ENCODE results near the gene RHBG.
"Not testable (repeated sequence)": the region's sequence is repeated elsewhere in the genome, so short reads cannot be mapped to it uniquely, and the experiment has no call there.

The RHBG gene, protein sequence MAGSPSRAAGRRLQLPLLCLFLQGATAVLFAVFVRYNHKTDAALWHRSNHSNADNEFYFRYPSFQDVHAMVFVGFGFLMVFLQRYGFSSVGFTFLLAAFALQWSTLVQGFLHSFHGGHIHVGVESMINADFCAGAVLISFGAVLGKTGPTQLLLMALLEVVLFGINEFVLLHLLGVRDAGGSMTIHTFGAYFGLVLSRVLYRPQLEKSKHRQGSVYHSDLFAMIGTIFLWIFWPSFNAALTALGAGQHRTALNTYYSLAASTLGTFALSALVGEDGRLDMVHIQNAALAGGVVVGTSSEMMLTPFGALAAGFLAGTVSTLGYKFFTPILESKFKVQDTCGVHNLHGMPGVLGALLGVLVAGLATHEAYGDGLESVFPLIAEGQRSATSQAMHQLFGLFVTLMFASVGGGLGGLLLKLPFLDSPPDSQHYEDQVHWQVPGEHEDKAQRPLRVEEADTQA

DNA sequence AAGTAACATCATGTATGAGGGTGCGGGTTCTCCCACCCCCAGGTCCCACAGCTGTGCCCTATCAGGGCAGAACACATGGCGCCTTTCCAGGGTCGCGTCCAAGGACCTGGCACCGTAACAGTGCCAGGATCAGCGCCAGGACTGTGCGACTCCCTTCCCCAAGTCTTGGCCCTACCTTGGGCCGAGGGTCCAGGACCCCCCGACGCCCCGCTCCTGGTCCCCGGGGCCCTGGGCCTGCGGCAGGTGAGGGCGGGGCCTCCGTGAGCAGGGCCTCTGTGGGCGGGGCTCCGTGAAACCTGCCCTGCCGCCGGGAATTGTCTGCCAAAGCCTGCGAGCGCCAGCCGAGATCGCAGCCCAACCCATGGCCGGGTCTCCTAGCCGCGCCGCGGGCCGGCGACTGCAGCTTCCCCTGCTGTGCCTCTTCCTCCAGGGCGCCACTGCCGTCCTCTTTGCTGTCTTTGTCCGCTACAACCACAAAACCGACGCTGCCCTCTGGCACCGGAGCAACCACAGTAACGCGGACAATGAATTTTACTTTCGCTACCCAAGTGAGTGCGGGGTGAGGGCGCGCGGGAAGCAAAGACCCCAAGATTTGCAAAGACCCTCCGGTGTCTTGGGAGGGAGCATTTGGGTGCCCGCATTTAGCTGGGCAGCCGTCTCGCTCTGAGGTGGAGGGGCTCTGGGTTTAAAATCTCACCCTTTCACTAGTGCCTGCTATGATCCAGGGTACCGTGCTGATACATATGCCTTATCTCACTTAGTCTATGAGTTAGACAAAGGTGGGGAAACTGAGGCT lies at the start of gene RHBG:
TSS of gene RHBG (plus strand) at position 323 of the 796 bp plus-strand sequence. CDS start at position 362, 39 bp downstream.
- no peak for DNase-seq

DNA sequence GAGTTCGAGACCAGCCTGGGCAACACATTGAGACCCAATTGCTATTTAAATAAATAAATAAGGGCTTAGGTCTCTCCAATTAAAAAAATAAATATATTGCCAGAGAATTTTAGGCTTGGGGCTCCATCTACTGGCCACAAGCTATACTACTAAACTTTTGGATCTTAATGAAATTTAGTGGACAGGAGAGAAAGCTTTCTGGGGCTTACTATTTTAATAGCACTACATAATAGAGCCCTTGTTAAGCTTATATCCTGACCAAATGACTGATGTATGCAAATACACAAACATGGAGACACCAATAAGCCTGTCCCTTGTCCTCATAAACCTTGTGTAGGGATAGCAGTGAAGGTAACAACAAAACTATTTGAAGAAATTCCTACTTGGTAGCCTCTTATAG lies 49.3 kb upstream of the RHBG start:
- DNase-seq, result no peak

DNA sequence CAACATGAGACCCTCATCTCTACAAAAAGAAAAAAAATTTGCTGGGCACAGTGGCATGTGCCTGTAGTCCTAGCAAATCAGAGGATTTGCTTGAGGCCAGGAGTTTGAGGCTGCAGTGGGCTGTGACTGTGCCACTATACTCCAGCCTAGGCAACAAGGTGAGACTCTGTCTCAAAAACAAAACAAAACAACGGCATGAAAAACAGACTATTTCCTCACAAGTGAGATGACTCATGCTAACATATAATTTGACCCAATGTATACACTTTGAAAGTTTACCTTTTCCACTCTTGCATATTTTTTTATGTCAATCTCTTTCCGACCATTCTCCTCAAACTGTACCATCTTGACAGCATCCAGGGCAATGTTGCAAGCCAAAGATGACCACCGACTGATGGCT lies 48.5 kb upstream of the RHBG start:
- DNase-seq, result no peak

DNA sequence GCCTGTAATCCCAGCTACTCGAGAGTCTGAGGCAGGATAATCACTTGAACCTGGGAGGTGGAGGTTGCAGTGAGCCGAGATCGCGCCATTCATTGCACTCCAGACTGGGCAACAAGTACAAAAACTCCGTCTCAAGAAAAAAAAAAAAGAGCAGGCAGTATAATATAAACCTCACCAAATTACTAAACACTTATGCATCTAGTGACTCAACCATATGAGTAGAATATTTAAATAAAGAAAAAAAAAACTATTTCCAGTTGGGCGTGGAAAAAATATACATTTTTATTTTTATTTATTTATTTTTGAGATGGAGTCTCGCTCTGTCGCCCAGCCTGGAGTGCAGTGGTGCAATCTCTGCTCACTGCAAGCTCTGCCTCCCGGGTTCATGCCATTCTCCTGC lies 45.8 kb upstream of the RHBG start:
- DNase-seq, result not testable (repeated sequence)

DNA sequence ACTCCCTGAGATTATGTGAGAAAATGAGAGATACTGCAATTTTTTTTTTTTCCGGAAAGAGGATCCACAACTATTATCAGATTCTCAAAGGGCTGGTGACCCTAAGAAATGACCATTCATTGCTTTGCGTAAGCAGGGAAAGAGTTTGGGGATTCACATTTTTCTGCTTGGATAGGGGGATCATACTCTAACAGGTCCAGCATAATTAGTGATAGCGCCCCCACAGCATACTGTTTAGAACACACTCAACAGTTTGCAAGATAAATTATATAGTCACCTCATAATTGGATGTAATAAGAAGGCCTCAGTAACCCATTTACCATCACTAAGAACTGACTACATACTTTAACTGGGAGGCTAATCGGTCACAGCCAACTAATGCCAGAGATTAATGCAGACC lies 32.8 kb upstream of the RHBG start:
- DNase-seq, result no peak

DNA sequence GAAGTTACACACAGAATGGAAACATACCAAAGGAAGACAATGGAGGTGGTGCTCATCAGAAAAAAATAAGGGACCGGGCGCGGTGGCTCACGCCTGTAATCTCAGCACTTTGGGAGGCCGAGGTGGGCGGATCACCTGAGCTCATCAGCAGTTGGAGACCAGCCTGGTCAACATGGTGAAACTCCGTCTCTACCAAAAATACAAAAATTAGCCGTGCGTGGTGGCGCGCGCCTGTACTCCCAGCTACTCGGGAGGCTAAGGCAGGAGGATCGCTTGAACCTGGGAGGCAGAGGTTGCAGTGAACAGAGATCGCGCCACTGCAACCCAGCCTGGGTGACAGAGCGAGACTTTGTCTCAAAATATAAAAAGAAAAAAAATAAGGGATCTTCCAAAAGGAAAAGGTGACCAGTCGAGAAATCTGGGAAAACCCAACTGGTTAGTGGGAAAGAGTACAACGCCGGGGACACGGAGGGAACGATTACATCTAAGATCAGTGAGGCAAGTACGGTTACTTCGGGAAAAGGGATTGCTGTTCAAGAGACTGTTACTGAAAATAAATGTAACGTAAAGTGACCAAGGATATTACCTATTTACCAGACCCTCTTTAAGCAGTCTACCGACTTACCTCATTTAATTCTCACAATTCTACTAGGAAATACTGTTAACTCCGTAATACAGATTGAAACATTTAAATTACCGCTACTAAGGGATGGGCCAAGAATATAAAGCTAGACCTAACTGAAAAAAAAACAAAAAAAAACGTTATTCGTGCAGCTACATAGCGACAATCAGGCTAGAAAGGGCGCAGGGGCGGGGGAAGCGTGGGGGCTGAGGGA lies 31.7 kb upstream of the RHBG start:
- peak in 1 of 56 donors; percentile 1 for DNase-seq

DNA sequence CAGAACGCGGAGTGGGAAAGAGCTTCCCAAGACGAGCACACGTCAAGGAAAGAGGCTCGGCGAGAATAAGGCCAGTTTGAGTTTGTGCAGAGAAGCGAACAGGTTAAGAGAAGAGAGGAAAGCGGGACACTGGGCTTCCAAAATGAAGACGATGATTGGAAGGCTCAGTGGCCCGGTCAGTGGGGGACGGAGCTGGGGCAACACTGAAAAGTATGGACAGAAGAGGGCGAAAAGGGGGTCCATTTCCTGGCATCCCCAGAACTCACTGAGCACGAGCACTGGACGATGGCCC lies 31.2 kb upstream of the RHBG start:
- peak in 6 of 56 donors; percentile 36 to 50 (median 46) for DNase-seq

DNA sequence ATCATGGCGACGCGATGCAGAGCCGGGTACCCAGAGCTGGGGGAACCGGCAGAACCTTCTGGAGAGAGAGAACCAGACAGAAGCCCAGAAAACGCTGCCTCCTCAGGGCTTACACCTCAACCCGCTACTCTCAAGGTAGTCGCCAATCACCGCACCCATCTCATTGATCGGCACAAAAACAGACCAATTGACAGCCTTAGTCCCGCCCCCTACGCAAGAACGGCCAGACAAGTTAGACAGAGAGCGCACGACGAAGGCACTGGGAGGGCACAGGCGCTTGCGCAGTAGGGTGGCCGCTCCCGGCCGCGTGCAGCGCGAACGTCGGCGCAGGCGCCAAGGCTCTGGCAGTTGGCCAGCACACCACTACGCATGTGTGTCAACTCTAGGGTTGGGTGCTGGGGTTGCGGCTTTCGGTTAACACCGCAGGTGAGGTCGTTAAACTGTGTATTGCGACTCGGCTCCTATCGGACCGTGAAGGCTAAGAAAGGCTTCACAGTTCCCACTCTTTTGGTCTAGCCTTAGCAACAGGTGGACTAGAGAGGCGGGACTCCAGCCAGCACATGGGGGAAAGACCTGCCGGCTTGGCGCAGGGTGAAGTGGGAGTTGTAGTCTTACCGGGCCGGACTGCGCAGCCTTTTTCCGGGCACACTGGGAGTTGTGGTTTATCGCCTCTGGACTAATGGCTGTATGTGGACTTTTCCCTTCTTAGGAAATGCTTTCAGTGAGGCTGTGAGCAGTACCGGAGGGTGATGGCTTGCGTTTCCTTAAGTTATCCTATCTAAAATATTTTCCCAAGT lies 30.6 kb upstream of the RHBG start, which contains the start of the genes CCT3 and TSACC:
TSS of gene CCT3 (minus strand) at position 113 of the 797 bp plus-strand sequence. CDS start at position 5, 108 bp downstream.
TSS of gene TSACC (plus strand) at position 347 of the 797 bp plus-strand sequence. CDS start 1,232 bp downstream, outside the sequence.
- peak; percentile 92 to 100 (median 98) for DNase-seq

DNA sequence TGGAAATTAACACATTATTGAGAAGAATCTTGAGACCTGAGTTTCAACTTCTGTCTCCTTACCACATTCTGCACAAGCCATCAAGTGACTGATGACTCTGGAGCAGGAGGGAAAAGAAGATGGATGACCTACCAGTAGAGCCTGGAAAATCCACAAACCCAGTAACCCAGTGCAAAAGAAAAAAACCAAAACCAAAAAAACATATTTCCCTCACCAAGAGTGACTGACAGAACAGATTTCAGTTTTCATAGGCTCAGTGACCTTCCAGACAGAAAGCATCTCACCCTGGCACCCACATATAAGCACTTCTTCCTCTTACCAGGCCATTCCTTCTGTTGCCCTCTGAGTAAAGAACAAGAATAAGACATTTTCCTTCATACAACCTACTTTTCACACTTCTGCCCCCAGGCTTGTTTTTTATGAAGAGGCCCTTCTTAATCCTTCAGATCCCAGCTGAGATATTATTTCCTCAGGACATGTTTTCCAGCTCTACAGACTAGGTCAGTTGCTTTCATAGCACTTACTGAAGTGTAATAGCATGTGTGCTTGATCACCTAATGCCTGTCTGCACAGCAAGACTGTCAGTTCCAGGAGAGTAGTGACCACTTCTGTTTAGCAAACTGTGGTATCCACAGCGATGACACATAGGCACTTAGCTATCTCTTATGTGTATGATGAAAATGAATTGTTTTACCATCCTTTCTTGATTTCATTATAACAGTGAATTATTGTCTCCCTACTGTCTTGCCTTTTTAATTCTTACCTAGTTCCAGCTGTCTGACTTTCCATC lies 26.6 kb upstream of the RHBG start:
- no peak for DNase-seq

DNA sequence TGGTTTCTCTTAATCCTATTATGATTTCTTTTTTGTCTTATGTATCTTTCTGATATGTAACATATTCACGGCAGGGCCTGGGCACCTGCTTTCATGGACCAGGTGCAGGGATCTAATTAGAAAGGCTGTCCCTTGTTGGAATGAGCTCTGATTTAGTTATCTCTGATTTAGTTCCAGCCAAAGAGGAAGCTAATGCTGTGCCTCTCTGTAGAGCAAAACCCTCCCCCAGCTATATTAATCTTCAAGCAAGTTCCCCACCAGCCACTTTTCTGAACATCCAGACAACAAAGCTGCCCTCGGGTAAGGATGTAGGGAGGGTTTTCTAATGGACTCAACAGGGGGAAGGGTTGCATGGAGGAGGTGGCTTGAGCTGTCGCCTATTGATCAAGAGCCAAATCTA lies 24.6 kb upstream of the RHBG start:
- no peak for DNase-seq

DNA sequence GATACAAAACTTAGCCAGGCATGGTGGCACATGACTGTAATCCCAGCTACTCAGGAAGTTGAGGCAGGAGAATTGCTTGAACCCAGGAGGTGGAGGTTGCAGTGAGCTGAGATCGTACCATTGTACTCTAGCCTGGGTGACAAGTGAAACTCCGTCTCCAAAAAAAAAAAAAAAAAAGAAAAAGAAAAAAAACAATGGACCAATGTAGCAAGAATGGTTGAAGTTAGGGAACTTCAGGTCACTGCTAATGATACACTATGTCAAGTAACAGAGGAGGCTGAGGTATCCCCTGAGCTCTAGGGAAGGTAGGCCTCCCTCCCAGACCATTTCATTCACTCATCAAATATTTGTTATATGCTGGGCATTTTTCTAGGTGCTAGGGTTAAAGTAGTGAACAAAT lies 23.0 kb upstream of the RHBG start:
- not testable (repeated sequence) for DNase-seq

DNA sequence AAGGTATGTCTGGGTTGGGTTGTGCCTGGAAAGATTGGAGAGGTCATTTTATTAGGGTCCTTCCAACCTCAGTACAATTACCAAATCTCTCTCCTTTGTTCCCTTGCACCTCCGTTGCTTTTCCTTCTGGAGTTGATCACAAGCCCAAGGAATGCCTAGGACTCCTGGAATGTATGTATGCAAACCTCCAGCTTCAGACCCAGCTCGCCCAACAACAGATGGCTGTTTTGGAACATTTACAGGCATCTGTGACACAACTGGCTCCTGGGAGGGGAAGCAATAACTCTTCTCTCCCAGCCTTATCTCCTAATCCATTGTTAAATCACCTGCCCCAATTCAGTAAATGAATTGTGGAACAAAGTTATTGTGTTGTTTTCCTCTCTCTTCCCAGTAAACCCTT lies 22.4 kb upstream of the RHBG start:
- no peak for DNase-seq

DNA sequence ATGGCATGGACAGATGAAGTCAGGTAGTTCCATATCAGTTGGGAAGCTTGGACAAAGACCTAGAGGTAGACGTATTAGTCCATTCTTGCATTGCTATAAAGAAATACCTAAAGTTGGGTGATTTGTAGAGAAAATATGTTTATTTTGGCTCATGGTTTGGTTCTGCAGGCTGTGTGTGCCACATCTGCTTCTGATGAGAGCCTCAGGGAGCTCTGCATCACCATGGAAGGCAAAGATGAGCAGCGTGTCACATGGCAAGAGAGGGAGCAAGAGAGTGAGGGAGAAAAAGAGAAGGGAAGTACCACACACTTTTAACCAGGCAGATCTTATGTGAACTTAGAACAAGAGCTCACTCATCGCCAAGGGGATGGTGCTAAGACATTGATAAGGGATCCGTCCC lies 21.7 kb upstream of the RHBG start:
- no peak for DNase-seq

DNA sequence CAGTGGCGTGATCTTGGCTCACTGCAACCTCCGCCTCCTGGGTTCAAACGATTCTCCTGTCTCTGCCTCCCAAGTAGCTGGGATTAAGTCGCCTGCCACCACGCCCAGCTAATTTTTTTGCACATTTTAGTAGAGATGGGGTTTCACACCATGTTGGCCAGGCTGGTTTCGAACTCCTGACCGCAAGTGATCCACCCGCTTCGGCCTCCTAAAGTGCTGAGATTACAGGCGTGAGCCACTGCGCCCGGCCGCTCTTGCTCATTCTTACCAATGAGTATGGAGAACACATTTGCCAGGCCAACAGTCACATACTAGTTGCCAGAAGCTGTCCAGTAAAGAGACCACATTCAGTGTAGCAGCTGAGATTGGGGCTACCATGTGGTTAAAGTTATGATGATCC lies 16.5 kb upstream of the RHBG start:
- DNase-seq, result not testable (repeated sequence)

DNA sequence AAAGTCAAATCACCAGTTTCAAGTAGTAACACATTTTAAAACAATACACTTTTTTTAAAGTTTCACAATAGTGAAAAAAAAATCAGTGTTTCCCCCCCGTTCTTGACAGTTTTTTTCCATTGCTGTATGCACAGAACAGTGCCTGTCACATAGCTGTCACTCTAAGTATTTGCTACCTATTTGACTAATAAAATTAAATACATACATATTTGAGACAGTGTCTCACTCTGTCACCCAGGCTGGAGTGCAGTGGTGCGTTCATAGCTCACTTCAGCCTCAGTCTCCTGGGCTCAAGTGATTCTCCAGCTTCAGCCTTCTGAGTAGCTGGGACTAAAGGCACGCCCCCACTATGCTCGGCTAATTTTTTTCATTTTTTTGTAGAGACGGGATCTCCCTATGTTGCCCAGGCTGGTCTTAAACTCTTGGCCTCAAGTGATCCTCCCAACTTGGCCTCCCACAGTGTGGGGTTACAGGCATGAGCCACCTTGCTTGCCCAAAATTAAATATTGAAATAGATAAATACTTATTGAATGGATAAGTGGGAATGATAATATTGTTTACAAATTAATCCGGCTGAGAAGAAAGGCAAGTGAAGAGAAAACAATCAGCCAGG lies 12.6 kb upstream of the RHBG start:
- no peak for DNase-seq

DNA sequence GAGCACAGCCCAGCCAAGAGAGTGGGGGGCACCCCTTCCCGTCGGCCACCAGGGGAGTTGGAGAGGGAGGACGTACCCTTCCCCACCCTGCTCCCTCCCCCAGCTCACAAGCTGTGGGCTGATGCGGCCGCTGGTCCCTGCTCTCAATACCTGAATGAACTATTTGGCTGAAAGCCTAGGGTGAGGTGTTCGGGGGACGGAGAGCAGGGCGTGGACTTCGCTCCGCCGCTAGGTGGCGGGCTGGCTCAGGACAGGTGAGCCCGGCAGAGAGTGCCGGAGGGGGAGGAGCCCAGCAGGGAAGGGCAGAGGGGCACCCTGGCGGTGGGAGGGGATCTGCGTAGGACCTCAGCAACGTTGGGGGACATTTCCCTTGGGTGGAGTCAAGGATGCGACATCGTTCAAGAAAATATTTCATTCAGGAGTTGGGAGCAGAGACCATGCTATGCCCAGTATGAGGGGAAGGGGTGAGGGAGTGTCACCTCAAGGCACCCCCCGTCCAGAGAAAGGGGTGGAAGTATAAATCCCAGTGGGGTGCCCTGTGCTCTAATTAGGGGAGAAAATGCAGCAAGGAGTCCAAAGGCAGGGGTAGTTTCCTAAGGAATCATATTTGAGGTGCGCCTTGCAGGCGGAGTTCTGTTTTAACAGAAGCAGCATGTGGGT lies 12.0 kb upstream of the RHBG start:
- peak in 16 of 56 donors; percentile 4 to 41 (median 10) for DNase-seq

DNA sequence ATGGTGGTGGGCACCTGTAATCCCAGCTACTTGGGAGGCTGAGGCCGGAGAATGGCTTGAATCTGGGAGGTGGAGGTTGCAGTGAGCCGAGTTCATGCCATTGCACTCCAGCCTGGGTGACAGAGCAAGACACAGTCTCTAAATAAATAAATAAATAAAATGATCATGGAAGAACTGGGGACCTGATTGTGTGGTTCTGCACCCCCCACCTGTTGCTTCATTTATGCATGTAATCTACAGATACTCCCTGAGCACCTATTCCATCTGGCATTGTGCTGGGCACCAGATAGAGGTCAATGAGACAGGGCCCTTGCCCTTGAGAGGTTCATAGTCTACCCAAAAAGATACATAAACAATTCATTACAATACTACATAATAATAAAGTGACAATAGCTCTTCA lies 11.0 kb upstream of the RHBG start:
- no peak for DNase-seq

DNA sequence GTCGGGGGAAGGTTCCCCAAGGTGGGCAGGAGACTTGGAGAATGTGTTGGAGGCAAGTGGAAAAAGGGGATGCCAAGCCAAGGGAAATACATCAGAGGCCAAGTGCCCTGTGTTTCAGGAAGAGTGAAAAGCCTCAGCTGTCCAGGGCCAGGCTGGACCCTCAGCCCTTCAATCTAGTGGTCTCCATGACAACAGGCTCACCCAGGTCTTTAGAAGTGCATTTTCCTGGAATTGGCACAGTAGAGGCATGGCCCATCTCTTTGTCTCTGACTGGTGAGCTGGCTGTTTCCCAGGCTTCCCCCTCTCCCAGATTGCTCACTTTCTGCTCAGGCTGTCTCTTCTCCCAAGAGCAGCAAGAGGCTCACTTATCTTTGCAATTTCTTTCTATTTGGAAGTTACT lies 10.4 kb upstream of the RHBG start:
- DNase-seq, result no peak

DNA sequence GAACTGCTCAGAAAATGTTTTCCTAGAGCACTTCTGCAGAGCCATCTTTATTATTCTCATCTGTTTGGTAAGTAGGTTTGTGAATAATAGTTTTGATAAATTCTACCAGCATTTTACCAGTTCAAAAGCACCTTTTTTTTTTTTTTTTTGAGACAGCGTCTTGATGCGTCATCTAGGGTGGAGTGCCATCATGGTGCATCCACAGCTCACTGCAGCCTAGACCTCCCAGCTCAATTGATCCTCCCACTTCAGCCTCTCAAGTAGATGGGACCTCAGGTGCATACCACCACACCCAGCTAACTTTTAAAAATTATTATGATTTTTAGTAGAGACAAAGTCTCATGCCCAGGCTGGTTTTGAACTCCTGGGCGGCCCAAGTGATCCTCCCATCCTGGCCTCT lies 9.8 kb upstream of the RHBG start:
- DNase-seq, result no peak
